GM18520 (cell line): ENCODE data around the gene RCN2.

Experiments used
- ATAC-seq: cut with Tn5 transposase; IDR thresholded peaks from one replicate; pipeline ENCODE4 v1.9.1; 2021; ENCODE audit not compliant: unreplicated experiment

Gene RCN2

DNA sequence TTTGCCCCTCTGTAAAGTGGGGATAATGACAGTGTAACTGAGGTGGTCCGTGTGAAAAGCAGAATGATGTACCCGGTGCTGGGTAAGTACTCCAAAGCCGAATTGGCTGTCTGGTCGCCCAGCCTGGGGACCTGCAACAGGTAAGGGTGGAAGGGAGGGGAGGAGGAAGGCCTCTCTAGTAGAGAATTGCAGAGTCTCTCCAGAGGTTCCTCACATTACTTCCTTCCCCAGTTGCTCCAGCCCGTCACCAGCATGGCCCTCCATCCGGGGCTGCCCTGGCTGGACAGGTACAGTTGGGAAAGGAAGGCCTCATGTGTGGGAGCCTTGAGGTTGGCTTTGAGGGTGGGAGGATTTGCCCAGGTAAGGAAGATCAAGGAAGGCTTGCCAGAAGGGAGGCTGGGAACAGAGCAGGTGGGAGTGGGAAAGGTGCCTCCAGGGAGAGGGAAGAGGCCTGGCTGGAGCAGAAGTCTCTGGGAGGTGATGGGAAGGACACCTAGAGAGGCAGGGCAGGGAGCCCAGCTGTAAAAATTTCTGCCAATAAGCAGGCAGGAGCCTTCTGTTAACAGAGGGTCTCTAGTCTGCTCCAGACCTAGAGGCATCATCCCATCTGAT lies 61.7 kb downstream of the RCN2 start:
- no peak for ATAC-seq

DNA sequence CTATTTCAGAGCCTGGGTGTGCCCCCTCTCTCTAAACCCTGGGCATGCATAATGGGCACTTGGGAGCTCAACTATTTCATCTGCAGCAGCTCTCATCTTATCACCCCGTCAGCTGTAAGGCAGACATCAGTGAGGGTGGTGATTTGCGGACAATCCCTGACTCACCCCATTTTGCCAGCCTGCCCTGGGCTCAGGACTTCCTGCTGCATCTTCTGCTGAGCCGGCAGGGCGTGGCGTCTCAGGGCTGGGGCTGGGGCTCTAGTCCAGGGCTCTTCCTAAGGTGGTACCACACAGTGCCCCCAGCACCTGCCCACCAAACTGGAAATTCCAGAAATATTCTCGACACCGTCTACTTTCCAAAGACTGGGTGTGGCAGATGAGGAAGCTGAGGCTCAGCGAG lies 62.5 kb downstream of the RCN2 start:
- ATAC-seq = no peak

DNA sequence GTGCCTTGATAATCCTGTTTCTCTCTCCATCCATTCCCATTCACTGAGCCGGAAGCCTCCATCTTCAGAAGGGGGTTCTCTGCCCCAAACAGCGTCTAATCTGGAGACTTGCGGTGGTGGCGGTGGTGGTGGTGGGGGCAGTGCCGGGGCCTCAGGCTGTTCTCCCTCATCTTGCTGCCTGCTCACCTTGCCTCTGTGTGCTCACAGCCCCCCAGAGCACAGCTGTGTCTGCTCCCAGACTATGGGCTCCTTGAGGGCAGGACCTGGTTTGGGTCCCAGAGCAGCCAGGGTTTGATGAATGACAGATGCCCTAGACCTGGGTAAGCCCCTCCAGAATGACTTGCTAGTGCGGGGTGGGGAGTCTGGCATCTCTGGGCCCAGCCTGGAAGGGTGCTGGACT lies 62.9 kb downstream of the RCN2 start:
- ATAC-seq = no peak

DNA sequence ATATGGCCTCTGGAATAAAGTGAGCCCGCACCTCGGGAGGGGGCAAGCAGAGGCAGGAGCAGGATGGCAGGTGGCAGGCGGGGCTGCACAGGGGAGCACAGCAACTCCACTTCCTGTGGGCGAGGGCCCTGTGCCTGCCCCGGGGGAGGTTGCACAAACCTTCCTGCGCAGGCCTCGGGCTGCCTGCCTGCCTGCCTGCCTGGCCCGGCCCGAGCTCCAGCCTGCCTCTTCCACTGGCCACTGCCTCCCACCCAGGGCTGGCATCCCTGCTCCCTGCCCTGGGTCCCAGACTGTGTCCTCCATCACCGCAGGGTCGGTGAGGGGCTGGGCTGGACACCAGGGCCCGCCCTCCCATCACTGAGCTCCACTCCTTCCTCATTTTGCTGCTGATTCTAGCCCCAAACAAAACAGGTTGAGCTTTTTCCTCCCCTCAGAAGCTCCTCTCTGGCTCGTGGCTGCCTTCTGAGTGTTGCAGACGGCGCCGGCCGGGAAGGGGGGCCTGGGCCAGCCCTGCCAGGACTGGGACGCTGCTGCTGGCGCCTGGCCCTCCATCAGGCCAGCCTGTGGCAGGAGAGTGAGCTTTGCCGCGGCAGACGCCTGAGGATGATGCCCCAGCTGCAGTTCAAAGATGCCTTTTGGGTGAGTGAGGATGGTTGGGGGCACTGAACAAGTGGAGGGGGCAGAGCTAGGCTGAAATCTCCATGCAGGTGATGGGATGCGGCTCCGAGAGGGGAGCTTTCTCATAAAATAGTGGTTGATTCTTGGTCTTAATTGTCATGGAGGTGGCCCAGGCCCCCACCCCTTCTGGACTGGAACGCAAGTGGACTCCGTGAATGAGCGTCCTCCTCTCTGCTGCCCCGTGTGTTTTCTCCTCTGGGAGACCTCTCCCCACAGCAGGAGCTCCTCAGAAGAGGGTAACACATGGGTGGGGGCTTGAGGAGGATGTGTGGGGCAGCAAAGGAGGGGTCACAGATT lies 63.7 kb downstream of the RCN2 start, which contains the start of gene PSTPIP1:
PSTPIP1 (plus strand) TSS at position 156 of the 975 bp plus-strand sequence; CDS start at position 604, 448 bp downstream.
- ATAC-seq = no peak

DNA sequence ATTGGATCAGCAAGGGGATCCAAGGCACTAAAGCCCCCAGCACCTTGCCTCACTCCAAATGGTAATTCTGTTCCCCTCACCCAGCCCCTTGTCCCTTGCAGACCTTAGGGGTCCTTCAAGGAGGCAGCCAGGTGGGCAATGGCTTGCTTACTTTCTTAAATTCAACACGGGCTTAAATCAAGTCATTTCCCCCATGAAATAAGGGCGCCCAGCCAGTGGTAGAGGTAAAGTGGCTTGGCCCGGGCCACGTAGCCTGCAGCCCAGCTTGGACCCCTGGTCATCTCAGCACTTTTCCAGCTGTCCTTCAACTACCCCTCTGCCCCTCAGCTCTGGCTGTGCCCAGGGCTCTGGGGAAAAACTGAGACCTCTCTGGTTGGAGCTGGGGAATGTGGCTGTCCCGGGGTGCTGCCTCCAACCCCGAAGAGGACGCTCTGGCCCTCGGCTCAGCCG lies 64.6 kb downstream of the RCN2 start:
- no peak for ATAC-seq

DNA sequence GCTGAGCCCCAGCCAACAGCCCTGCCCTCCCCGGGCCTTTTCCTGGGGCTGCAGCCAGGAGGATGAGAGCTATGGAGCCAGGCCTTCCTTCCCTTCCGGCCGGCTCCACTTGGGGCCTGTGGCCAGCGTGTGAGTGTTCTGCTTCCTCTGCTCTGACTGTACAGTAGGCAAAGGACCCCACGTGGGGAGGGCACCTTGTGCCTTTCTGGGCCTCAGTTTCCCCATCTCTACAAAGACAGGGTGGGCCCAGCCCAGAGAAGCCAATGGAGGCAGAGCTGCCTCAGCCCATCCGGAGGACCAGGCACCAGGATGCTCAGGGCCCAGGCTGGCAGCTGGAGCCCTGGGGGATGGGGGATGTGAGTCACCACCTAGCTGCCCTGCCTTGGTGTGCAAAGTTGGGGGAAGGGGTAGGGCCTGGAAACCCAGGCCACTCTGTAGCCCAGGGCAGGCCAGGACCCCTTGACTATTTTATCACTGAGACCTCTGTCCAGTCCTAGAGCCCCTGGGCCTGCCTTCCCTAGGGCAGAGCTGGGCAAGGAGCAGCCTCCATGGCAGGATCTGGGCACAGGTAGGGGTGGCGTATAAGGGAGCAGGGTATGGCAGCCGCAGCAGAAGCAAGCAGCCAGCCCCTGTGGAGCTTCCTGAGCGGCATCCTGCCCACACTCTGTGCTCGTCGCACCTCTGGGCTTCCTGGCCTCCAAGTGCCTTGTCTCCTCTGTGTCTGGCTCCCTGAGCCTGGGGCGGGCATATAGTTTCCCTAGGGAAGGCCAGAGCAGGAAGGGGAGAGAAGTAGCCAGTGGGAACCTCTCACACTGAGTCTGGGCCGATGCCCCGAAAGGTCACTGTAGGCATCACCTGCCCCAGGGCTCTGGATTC lies 65.2 kb downstream of the RCN2 start:
- ATAC-seq = no peak

DNA sequence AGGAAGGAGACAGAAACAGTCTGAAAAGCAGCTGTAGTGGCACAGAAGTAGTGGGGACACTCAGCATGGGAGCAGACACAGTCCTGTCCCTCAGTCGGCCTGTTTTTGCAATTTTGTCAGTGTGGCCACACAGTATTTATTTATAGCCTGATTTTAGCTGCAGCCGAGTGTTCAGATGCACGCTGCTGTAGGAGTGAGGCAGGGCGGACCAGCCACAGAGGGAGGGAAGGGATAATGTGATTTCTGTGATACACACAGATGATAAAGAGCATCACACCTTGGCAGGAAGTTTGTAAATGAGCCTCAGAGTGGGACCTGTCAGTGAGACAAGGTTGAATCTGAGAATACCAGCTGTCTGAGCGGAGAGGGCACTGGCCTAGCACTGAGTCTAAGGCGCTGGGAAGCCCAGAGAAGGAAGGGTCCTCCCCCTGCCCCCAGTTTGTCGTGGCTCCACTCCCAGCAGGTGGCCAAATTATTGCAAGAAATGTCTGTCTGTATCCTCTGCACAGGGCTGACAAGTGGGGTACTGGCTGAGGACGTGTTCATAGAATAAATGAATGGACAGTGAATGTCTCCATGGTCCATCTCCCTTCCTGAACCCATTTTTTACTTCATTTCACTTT lies 67.2 kb downstream of the RCN2 start:
- no peak for ATAC-seq

DNA sequence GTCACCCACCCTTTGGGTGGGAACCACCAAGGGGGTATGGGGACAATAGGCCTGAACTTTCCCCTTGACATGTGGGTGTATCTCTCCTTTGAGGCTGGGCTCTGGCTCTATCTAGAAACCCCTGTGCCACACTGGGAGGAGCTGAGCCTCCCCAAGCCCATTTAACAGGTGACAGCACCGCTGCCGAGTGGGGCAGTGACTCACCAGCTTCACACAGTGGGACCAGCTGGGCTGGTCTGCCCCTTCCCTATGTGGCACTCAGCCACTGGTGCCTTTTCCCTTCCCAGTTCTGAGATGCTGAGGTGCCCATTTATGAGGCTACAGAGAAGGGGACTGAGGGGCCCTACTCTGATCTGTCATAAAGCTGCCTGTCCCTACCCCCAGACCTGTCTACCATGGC lies 68.4 kb downstream of the RCN2 start:
- no peak for ATAC-seq

DNA sequence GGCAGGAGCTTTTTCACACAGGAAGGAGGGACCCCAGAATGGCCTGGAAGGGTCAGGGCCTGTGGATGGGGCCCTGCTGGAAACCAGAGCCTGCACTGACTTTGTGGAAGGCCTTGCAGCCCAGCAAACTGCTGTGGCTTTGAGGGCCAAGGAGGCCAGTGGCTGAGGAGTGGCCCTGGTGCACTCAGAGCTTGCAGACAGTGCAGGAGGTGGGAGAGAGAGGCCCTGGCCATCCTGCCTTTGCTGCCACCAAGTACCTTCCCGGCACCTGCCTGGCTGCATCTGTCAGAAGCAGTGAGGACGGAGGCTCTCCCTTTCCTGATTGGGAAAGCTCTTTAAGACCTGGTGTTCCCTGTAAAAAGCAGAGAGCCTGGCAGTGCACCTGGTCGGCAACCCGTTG lies 69.8 kb downstream of the RCN2 start:
- ATAC-seq = no peak

DNA sequence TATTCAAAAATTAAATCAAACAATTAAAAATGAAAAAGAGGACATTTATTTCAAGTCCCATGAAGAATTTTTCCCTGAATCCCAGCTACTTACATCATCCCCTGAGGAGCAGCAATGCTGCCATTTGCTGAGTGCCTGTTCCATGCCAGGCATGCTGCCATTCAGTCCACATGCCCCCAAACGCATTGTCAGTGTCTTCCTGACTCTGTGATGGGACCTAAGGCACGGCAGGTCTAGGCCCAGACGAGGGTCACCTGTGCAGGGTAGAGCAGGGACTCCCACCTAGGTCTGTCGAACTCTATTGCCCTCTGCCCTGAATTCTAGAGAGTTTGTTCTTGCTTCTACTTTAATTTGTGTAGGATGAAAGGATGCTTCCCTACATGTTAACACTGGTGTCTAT lies 70.4 kb downstream of the RCN2 start:
- ATAC-seq = no peak

DNA sequence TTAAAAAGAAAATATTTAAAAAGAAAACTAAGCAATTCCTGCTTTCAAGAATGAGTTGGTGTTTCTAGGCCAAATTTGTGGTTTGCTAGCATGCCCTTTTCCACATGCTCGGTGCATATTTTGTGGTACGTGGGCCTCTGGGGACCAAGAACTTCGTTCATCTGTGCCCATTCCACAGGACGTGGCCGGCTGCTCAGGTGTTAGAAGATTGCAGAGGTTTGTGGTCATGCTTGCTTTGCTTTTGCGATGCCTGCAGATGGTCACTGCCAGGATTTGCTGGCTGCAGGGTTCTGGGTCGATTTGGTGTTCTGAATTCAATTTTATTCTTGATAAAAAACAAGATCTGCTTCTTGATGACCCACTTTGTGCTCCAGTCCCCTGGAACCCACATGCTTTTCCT lies 70.9 kb downstream of the RCN2 start:
- no peak for ATAC-seq

DNA sequence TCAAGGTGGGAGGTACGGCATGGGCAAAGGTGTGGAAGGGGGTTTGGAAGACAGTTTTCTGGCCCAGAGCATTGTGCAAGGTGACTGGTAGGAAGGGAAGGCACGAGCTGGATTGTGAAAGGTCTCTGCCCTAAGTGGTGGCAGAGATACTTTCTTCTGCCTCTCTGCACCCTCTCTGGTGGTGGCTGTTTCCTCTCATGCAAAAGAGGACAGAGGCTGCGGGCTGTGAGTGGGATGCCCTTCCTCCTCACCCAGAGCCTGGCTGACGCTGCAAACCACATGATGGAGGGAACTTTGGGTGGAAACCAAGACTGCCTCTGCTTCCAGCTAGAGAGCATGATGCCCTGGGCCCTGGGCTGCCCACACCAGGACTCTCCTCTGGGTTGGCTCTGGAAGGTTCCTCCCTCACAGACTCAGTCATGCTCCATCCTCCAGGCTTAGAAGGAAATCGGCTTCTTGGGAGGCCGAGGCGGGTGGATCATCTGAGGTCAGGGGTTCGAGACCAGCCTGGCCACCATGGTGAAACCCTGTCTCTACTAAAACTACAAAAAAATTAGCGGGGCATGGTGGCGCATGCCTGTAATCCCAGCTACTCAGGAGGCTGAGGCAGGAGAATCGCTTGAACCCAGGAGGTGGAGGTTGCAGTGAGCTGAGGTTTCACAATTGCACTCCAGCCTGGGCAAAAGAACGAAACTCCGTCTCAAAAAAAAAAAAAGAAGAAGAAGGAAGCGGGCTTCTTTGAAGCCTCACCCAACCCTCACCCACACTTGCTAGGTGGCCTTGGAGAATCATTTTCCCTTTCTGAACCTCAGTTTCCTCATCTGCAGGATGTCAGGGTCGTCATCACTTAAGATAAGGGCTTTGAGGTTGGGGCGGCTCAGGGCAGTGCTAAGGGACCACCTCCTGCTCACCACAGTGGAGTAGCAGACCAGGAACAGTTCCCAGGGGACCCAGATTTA lies 71.7 kb downstream of the RCN2 start:
- no peak for ATAC-seq
